WERI-Rb-1 (cell line): ENCODE measurements around the gene SYTL3.

ENCODE experiments used
- DNase-seq: peaks from one replicate; pipeline ENCODE4 v3.0.0-alpha.2; 2020
- H3K27ac ChIP-seq: fragments of 250-450 bp; sonication (Bioruptor Pico); 2 replicates; pipeline ENCODE4 v1.5.1; 2020; ENCODE audit warnings: mild to moderate bottlenecking, moderate library complexity
- H3K27me3 ChIP-seq: fragments of 250-450 bp; sonication (Bioruptor Pico); 2 replicates; pipeline ENCODE4 v1.5.1; 2021; ENCODE audit warnings: mild to moderate bottlenecking, low read depth, moderate library complexity; ENCODE audit not compliant: insufficient read depth, severe bottlenecking
- H3K36me3 ChIP-seq: fragments of 250-450 bp; sonication (Bioruptor Pico); 2 replicates; pipeline ENCODE4 v1.5.1; 2020; ENCODE audit warnings: mild to moderate bottlenecking, moderate library complexity
- H3K4me3 ChIP-seq: 2 replicates; pipeline ENCODE4 v1.5.1; 2011; ENCODE audit warnings: low read depth, mild to moderate bottlenecking, control low read depth, low read length
- H3K9me3 ChIP-seq: fragments of 250-450 bp; sonication (Bioruptor Pico); 2 replicates; pipeline ENCODE4 v1.5.1; 2021; ENCODE audit warnings: mild to moderate bottlenecking, moderate library complexity; ENCODE audit not compliant: severe bottlenecking
- TF ChIP-seq, protein P1 (sequence below): IDR thresholded peaks from 2 replicates; pipeline ENCODE4 v1.5.1; 2011; ENCODE audit warnings: low read depth, mild to moderate bottlenecking, control low read depth, inconsistent platforms, low read length

SYTL3 gene

DNA sequence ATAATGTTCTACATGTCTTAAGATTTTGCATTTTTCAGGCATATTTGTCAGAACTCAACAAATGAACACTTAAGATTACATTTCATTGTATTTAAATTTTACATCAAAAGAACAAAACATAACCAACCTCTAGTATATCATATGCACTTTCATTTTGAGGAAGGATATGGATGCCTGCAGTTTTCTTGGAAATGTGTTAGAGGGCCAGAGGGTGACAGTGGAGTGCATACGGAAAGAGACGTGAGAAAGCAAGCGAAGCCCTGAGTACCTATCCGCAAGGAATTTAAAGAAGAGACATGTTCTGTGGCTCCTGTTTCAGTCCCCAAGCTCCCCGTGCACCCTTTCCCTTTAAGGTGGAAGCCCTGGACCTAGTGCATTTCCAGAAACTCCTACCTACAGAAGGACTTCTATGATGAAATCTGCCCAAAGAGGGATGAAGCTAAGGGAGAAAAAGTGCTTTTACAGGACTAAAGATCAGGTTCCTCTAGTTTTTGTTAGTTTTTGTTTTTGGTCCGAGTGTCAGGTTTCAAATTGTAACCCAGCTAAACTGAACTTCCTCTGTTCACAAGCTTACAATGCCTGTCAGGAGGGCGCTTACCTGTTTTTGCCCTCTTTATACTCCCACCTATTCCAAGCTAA, 130.5 kb downstream of the SYTL3 start:
- peaks cover 95% of the 10 kb centered on the region for H3K36me3 ChIP-seq
- H3K27me3 ChIP-seq: no peaks in the 10 kb centered on the region
- H3K4me3 ChIP-seq: no peak overlapping the region
- TF ChIP-seq, protein P1, sequence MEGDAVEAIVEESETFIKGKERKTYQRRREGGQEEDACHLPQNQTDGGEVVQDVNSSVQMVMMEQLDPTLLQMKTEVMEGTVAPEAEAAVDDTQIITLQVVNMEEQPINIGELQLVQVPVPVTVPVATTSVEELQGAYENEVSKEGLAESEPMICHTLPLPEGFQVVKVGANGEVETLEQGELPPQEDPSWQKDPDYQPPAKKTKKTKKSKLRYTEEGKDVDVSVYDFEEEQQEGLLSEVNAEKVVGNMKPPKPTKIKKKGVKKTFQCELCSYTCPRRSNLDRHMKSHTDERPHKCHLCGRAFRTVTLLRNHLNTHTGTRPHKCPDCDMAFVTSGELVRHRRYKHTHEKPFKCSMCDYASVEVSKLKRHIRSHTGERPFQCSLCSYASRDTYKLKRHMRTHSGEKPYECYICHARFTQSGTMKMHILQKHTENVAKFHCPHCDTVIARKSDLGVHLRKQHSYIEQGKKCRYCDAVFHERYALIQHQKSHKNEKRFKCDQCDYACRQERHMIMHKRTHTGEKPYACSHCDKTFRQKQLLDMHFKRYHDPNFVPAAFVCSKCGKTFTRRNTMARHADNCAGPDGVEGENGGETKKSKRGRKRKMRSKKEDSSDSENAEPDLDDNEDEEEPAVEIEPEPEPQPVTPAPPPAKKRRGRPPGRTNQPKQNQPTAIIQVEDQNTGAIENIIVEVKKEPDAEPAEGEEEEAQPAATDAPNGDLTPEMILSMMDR: no peak
- H3K9me3 ChIP-seq: no peaks in the 10 kb centered on the region
- no peak for DNase-seq
- H3K27ac ChIP-seq: no peak overlapping the region

DNA sequence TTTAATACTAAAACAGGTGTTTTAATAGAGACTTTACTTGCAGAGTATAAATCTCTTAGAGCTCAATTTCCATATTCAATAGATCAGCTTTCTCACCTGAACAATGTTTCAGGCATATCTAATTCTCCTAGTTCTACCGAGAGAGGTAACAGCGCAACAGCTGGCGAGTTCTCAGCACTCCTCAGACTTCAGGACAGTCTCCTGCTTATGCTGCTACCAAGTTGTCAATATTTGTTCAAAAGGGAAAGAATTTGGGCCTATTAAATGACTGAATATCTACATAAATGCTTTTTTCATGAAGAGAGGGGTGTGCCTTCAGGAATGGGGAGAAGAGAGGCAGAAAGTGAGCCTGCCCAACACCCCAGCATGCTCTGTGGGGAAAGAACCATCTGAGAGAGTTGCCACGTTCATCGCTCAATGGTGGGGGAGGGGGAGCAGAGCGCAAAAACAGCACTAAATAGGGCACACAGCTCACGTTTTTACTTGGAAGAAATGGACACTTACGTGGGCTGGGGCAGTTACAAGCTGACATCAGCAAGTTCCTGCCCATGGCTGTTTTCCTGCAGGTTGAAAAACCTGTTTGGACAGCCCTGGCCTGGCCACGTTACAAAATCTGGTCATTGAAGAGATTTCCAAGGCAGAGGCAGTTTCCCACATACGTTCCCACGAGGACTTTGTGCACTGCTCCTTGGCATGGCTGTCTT, 131.3 kb downstream of the SYTL3 start:
- no peaks in the 10 kb centered on the region for H3K9me3 ChIP-seq
- TF ChIP-seq, protein P1: no peak
- no peak overlapping the region for H3K27ac ChIP-seq
- peaks cover 95% of the 10 kb centered on the region for H3K36me3 ChIP-seq
- no peak overlapping the region for H3K4me3 ChIP-seq
- no peak for DNase-seq
- no peaks in the 10 kb centered on the region for H3K27me3 ChIP-seq

- Histone ChIP-seq H3K9me3 (no peaks in the 10 kb centered on the region), H3K36me3 (peaks cover 95% of the 10 kb centered on the region), H3K27me3 (no peaks in the 10 kb centered on the region), H3K4me3 (no peak overlapping the region), H3K27ac (no peak overlapping the region)
- DNase-seq: no peak
- TF ChIP-seq, protein P1: no peak
Observed at GRCh38 chr6:158781692-158782373, 132.0 kb downstream of the SYTL3 start.

- TF ChIP-seq, protein P1: no peak
- Histone ChIP-seq H3K27me3 (no peaks in the 10 kb centered on the region), H3K4me3 (no peak overlapping the region), H3K9me3 (no peaks in the 10 kb centered on the region), H3K36me3 (peaks cover 95% of the 10 kb centered on the region), H3K27ac (no peak overlapping the region)
- DNase-seq: no peak
Observed at GRCh38 chr6:158782432-158783166, 132.7 kb downstream of the SYTL3 start.

- Histone ChIP-seq H3K27me3 (no peaks in the 10 kb centered on the region), H3K27ac (no peak overlapping the region), H3K4me3 (no peak overlapping the region), H3K36me3 (peaks cover 96% of the 10 kb centered on the region), H3K9me3 (no peaks in the 10 kb centered on the region)
- no peak for DNase-seq
- TF ChIP-seq, protein P1: no peak
Observed at GRCh38 chr6:158783167-158783450, 133.3 kb downstream of the SYTL3 start.
